Nephron progenitor cell (in vitro differentiated cells): ENCODE measurements around the gene FOXP1.
A peak's percentile ranks its signal among the peaks of the same experiment; 100 is the strongest.

ENCODE experiments used
- DNase-seq: peaks from one replicate; pipeline ENCODE4 v3.0.0; 2021
- H3K27ac Mint-ChIP-seq: 2 replicates; pipeline ENCODE4 v1.8.0; 2021; ENCODE audit warnings: mild to moderate bottlenecking, moderate library complexity, mixed read lengths
- H3K27me3 Mint-ChIP-seq: 2 replicates; pipeline ENCODE4 v1.8.0; 2021; ENCODE audit warnings: mild to moderate bottlenecking, low read depth, mixed read lengths; ENCODE audit not compliant: poor library complexity
- H3K36me3 Mint-ChIP-seq: 2 replicates; pipeline ENCODE4 v1.8.0; 2021; ENCODE audit warnings: low read depth, mixed read lengths
- H3K4me1 Mint-ChIP-seq: 2 replicates; pipeline ENCODE4 v1.8.0; 2021; ENCODE audit warnings: mixed read lengths
- H3K4me3 Mint-ChIP-seq: 2 replicates; pipeline ENCODE4 v1.8.0; 2021; ENCODE audit warnings: mild to moderate bottlenecking, moderate library complexity, mixed read lengths
- H3K9me3 Mint-ChIP-seq: 2 replicates; pipeline ENCODE4 v1.8.0; 2021; ENCODE audit warnings: mild to moderate bottlenecking, moderate library complexity, mixed read lengths
- CTCF ChIP-seq: fragments of 200-600 bp; sonication (generic); IDR thresholded peaks from 2 replicates; pipeline ENCODE4 v1.5.0; 2021; ENCODE audit warnings: antibody characterized with exemption

The FOXP1 gene

GRCh38 chr3:71047616-71048531 is 535.7 kb downstream of the FOXP1 start:
- Mint-ChIP-seq H3K4me1 (no peaks in the 10 kb centered on the region), H3K36me3 (peaks cover 23% of the 10 kb centered on the region), H3K27me3 (no peaks in the 10 kb centered on the region), H3K4me3 (peak overlapping the region; percentile 43), H3K27ac (peak overlapping the region; percentile 58), H3K9me3 (no peaks in the 10 kb centered on the region)
- no peak for DNase-seq
- no peak for TF ChIP-seq CTCF

GRCh38 chr3:71046791-71047190 is 536.7 kb downstream of the FOXP1 start:
- TF ChIP-seq CTCF = no peak
- Mint-ChIP-seq H3K4me1 (peaks cover 8% of the 10 kb centered on the region), H3K27ac (peak overlapping the region; percentile 55), H3K36me3 (peaks cover 33% of the 10 kb centered on the region), H3K9me3 (no peaks in the 10 kb centered on the region), H3K4me3 (peak overlapping the region; percentile 43), H3K27me3 (no peaks in the 10 kb centered on the region)
- DNase-seq = no peak

GRCh38 chr3:71045917-71046282 is 537.6 kb downstream of the FOXP1 start:
- no peak for DNase-seq
- Mint-ChIP-seq H3K27me3 (no peaks in the 10 kb centered on the region), H3K9me3 (no peaks in the 10 kb centered on the region), H3K4me1 (peaks cover 14% of the 10 kb centered on the region), H3K4me3 (peak overlapping the region; percentile 26), H3K36me3 (peaks cover 40% of the 10 kb centered on the region), H3K27ac (no peak overlapping the region)
- TF ChIP-seq CTCF = no peak

- TF ChIP-seq CTCF = no peak
- peaks cover 46% of the 10 kb centered on the region for H3K36me3 Mint-ChIP-seq
- no peak overlapping the region for H3K4me3 Mint-ChIP-seq
- H3K9me3 Mint-ChIP-seq = no peaks in the 10 kb centered on the region
- DNase-seq = no peak
- H3K27me3 Mint-ChIP-seq = no peaks in the 10 kb centered on the region
- no peak overlapping the region for H3K27ac Mint-ChIP-seq
- H3K4me1 Mint-ChIP-seq = peaks cover 14% of the 10 kb centered on the region
These were observed 538.2 kb downstream of the FOXP1 start for GRCh38 chr3:71045212-71045916.

GRCh38 chr3:71042759-71043158 is 540.8 kb downstream of the FOXP1 start:
- no peak for TF ChIP-seq CTCF
- DNase-seq = no peak
- peaks cover 20% of the 10 kb centered on the region for H3K4me1 Mint-ChIP-seq
- no peak overlapping the region for H3K4me3 Mint-ChIP-seq
- no peaks in the 10 kb centered on the region for H3K27me3 Mint-ChIP-seq
- H3K36me3 Mint-ChIP-seq = peaks cover 63% of the 10 kb centered on the region
- no peaks in the 10 kb centered on the region for H3K9me3 Mint-ChIP-seq
- no peak overlapping the region for H3K27ac Mint-ChIP-seq
